ENCODE measurements around the gene MAML2.

MAML2 gene

GRCh38 chr11:96147906-96148486 lies 195.0 kb downstream of the MAML2 start:
- TF ChIP-seq, protein P1, sequence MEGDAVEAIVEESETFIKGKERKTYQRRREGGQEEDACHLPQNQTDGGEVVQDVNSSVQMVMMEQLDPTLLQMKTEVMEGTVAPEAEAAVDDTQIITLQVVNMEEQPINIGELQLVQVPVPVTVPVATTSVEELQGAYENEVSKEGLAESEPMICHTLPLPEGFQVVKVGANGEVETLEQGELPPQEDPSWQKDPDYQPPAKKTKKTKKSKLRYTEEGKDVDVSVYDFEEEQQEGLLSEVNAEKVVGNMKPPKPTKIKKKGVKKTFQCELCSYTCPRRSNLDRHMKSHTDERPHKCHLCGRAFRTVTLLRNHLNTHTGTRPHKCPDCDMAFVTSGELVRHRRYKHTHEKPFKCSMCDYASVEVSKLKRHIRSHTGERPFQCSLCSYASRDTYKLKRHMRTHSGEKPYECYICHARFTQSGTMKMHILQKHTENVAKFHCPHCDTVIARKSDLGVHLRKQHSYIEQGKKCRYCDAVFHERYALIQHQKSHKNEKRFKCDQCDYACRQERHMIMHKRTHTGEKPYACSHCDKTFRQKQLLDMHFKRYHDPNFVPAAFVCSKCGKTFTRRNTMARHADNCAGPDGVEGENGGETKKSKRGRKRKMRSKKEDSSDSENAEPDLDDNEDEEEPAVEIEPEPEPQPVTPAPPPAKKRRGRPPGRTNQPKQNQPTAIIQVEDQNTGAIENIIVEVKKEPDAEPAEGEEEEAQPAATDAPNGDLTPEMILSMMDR (IDR thresholded peaks at IDR 0.05; ENCODE audit: insufficient read depth, low read depth, low read length, missing control alignments): no peak
- no peak for DNase-seq (ENCODE audit: low read depth)
- no peak overlapping the region for H3K4me3 ChIP-seq (ENCODE audit: low read depth, low read length)

DNA sequence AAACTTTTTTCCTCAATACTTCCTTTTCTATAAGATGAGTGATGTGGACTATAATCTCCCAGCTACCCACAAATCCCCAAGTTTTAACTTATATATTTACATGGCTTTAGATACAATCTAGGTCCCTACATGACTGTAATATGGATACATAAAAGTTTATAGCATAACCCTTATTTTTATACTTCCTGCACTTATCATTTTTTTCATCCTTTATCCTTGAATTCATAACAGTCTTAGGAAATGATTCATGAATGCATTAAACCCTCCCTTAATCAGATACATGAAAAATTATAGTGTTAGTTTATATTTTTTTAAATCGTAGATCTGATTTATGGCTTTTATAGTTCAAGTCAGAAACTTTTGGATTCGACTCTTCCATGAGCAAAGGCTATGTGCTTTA lies 195.8 kb downstream of the MAML2 start:
- DNase-seq (ENCODE audit: low read depth): no peak
- TF ChIP-seq, protein P1 (IDR thresholded peaks at IDR 0.05; ENCODE audit: insufficient read depth, low read depth, low read length, missing control alignments): no peak

GRCh38 chr11:96146765-96147164 lies 196.2 kb downstream of the MAML2 start:
- TF ChIP-seq, protein P1 (IDR thresholded peaks at IDR 0.05; ENCODE audit: insufficient read depth, low read depth, low read length, missing control alignments): no peak
- no peak overlapping the region for H3K4me3 ChIP-seq (ENCODE audit: low read depth, low read length)
- no peak for DNase-seq (ENCODE audit: low read depth)

More for the DNA sequence above, 195.8 kb downstream of the MAML2 start:
- no peak overlapping the region for H3K4me3 ChIP-seq (ENCODE audit: low read depth, low read length)

DNA sequence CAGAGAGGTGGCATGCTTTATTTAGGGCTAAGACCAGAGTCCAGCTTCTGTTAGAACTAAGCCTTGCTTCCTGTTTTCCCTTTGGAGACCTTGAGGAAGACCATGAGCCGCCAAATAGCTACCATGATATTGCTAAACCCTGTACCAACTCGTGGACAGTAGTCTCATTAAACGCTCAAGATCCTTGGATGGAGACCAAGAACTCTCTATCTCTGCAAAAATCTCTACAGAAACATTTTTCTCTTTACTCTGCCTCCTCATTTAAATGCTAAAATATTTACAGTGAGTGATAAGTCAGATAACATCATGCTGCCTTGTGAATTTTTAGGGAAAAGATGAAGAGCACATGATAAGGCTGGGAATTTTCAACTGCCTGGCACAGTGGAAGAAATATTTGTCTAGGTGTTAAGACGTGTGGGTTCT lies 197.8 kb downstream of the MAML2 start:
- TF ChIP-seq, protein P1 (IDR thresholded peaks at IDR 0.05; ENCODE audit: insufficient read depth, low read depth, low read length, missing control alignments): no peak
- H3K4me3 ChIP-seq (ENCODE audit: low read depth, low read length): no peak overlapping the region
- DNase-seq (ENCODE audit: low read depth): no peak

GRCh38 chr11:96144553-96144952 lies 198.4 kb downstream of the MAML2 start:
- TF ChIP-seq, protein P1 (IDR thresholded peaks at IDR 0.05; ENCODE audit: insufficient read depth, low read depth, low read length, missing control alignments): no peak
- no peak overlapping the region for H3K4me3 ChIP-seq (ENCODE audit: low read depth, low read length)
- DNase-seq (ENCODE audit: low read depth): no peak

GRCh38 chr11:96143041-96143521 lies 199.9 kb downstream of the MAML2 start:
- DNase-seq (ENCODE audit: low read depth): no peak
- TF ChIP-seq, protein P1 (IDR thresholded peaks at IDR 0.05; ENCODE audit: insufficient read depth, low read depth, low read length, missing control alignments): no peak
- no peak overlapping the region for H3K4me3 ChIP-seq (ENCODE audit: low read depth, low read length)

GRCh38 chr11:96141626-96142025 lies 201.4 kb downstream of the MAML2 start:
- no peak for DNase-seq (ENCODE audit: low read depth)
- H3K4me3 ChIP-seq (ENCODE audit: low read depth, low read length): no peak overlapping the region
- TF ChIP-seq, protein P1 (IDR thresholded peaks at IDR 0.05; ENCODE audit: insufficient read depth, low read depth, low read length, missing control alignments): no peak
